HG02642 (cell line): Measurements from ENCODE around the gene FAM89B.
A peak's percentile ranks its signal among the peaks of the same experiment; 100 is the strongest.
"Not testable (repeated sequence)": the region's sequence is repeated elsewhere in the genome, so short reads cannot be mapped to it uniquely, and the experiment has no call there.

Source experiments
- ATAC-seq: cut with Tn5 transposase; IDR thresholded peaks from one replicate; pipeline ENCODE4 v1.9.1; 2021; ENCODE audit warnings: mild to moderate bottlenecking; ENCODE audit not compliant: unreplicated experiment, poor library complexity

Gene FAM89B

DNA sequence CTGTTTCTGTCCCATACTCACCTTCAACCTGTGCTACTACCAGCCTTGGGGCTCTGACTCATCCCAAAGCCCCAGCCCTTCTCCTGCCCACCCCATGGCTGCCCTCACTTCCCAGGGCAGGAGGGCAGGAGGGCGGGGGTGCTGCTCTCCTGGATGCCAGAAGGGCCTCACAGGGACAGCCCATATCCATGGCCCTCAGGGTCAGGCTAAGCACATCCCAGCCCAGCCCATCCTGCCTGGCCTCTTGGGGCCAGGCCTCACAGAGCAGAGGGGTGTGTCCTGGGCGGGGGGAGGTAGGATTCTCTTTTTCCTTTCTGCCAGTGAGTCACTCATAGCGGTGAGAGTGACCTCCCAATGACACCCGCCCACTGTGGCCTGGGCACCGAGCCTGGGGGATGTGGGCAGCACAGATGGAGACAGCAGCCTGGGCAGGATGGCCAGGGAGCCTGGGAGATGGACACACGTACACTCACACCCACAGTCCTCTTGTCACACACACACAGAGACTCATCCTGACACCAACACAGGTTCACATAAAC, 16.6 kb upstream of the FAM89B start:
- ATAC-seq = no peak

DNA sequence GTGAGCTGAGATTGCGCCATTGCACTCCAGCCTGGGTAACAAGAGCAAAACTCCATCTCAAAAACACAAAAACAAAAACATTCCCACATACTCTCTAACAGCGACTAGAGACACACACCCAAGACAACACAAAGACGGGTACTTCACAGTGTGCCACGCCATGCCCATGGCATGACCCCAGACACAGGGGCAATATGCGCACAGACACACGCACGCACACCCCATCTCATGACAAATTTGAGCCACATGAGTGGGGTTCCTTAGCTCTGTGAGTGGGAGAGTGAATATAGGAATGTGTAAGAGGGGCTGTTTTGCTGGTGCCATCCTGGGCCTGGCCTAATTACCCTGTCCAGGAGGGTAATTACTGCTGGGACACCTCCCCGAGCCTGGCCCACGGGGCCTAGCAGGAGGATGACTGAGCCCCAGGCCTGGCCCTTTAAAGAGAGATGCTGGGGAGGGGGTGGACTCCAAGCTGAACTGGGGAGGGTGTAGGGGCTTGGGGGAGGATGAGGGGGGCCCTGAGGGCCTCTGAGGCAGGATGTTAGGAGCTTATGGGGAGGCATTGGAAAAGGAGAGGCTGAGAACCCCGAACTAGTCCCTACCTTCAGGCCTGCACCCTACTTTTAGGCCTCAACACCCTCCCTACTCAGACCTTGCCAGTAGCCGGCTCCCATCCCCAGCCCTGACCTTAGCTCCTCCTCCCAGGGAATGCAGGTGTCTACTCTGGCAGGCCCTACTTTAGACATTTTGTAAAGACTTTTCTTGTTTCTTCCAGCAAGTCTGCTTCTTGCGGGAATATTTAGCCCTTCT, 15.7 kb upstream of the FAM89B start:
- no peak for ATAC-seq

- no peak for ATAC-seq
Observed at GRCh38 chr11:65557280-65558001, 14.9 kb upstream of the FAM89B start.

GRCh38 chr11:65558002-65558929, 14.1 kb upstream of the FAM89B start, which contains the start of gene LTBP3:
Gene LTBP3 (minus strand): TSS chr11:65558359. CDS start chr11:65557959, 400 bp downstream.
- ATAC-seq = no peak

GRCh38 chr11:65558930-65559509, 13.3 kb upstream of the FAM89B start:
- no peak for ATAC-seq

DNA sequence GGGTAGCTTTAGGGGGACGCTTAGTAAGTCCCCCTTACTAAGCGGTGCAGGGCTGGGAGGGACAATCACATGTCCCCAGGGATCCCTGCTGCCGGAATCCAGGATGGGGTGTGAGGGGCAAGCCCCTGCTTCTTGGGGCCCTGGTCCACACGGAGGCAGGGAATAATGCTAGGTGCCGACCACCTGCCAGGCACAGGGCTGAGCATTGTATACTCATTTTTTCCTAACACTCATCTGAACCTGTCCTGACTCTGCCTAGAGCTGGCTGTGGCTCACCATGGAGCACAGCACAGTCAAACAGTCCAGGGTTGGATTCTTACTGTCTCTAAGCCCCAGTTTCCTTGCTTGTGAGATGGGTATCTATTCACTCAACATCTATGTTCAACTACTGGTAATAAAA, 12.8 kb upstream of the FAM89B start:
- ATAC-seq = no peak

- ATAC-seq = no peak
Observed at GRCh38 chr11:65559951-65560537, 12.3 kb upstream of the FAM89B start.

GRCh38 chr11:65560555-65561418, 11.6 kb upstream of the FAM89B start:
- no peak for ATAC-seq

GRCh38 chr11:65562020-65562419, 10.3 kb upstream of the FAM89B start:
- no peak for ATAC-seq

- no peak for ATAC-seq
Observed at GRCh38 chr11:65562788-65563187, 9.6 kb upstream of the FAM89B start.

- no peak for ATAC-seq
Observed at GRCh38 chr11:65563601-65564000, 8.7 kb upstream of the FAM89B start.

DNA sequence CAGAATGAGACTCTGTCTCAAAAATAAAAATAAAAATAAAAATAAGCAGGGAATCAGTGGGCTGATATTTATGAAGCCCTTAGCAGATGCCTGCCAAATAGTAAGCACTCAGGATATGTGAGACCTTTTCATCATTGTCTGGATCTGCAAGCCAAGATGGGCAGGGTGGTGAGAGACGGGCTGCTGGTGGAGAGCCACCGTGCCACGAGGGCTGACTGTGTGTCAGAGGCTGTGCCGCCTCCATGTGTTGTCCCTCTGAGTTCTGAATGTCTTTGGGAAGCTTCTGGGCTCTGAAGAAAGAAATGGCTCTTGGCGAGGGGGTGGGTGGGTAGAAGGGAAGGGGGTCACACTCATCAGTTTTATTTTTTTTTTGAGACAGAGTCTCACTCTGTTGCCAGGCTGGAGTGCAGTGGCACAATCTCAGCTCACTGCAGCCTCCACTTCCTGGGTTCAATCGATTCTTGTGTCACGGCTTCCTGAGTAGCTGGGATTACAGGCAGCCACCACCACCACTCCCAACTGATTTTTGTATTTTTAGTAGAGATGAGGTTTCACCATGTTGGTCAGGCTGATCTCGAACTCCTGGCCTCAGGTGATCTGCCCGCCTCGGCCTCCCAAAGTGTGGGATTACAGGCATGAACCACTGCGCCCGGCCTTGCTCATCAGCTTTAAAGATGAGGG, 7.3 kb upstream of the FAM89B start:
- ATAC-seq = not testable (repeated sequence)

DNA sequence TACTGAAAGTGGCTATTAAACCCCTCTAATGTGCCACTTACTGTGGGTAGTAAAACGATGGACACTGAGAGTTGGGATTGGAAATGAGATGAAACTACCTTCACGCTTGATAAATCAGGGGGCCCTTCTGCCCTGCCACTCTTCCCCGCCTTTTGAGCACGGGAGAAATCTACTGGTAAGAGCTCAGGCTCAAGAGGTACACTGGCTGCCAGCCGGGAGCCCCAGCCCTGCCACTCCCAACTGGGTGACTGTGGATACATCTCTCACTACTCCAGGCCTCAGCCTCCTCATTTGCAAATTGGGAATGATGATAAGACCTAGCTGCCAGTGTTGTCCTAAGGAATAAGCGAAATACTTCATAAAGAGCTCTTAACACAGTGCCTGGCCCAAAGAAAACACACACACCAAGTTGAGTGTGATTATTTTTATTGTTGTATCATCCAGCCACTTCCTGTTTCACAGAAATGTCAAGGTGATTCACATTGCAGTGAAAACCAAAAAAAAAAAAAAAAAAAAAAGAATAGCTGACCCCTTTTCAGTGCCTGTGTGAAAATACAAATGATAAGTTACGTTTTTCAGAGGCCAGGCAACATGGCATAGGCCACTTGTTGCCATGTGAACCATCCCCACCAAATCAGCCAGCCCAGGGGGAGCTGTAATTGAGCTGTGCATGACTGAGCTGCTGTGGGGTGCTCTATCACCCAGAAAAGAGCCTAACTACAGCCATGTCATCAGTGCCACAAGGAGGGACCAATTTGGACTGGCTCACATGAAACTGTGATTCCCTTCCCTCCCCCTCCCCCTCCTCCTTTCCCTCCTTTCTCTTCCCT, 6.5 kb upstream of the FAM89B start:
- no peak for ATAC-seq

GRCh38 chr11:65569164-65569972, 3.0 kb upstream of the FAM89B start:
- ATAC-seq = peak; percentile 2

- ATAC-seq = peak; percentile 66
Observed at GRCh38 chr11:65569973-65570918, 2.1 kb upstream of the FAM89B start, which contains the start of gene ZNRD2. Gene ZNRD2 (plus strand): TSS chr11:65570477. CDS start chr11:65570492, 15 bp downstream.
